ENCODE measurements around the gene FBLN2.

DNA sequence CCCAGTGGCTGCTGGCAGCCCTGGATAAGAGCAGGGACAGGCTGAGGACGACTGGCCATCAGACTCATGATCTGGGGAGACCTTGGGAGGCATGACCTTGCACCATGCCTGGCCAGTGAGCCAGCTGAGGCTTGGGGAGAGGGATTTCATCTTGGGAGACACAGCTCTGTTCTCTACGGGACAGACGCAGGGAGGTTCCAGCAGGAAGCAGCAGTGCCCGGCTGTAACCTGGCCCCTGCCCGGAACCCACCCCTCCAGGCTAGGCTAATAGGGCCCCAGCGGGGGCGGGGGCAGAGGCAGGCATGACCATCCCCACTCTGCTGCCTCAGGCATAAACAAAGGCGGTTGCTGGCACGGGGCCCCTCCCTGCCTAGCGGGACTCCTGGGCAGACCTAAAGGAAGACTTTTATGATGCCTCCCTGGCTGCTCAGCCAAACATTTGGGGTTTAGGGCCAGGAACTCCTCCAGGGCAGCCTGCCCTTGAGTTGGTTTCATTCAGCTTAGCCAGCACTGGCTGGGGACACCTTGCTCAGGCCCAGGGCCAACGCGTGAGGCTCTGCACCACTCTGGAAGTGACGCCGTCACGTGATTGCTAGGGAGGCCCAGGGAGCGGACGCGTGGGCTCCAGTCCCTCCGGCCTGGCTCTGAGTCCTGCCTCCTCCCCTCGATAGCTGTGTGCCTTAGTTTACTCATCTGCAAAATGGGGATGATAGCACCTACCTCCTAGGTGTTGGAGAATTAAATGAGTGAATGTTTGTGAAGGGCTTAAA lies 41.2 kb upstream of the FBLN2 start:
- no peak for TF ChIP-seq POLR2A (IDR thresholded peaks at IDR 0.05)
- TF ChIP-seq, protein P1, sequence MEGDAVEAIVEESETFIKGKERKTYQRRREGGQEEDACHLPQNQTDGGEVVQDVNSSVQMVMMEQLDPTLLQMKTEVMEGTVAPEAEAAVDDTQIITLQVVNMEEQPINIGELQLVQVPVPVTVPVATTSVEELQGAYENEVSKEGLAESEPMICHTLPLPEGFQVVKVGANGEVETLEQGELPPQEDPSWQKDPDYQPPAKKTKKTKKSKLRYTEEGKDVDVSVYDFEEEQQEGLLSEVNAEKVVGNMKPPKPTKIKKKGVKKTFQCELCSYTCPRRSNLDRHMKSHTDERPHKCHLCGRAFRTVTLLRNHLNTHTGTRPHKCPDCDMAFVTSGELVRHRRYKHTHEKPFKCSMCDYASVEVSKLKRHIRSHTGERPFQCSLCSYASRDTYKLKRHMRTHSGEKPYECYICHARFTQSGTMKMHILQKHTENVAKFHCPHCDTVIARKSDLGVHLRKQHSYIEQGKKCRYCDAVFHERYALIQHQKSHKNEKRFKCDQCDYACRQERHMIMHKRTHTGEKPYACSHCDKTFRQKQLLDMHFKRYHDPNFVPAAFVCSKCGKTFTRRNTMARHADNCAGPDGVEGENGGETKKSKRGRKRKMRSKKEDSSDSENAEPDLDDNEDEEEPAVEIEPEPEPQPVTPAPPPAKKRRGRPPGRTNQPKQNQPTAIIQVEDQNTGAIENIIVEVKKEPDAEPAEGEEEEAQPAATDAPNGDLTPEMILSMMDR (IDR thresholded peaks at IDR 0.05) = no peak

All from Peyer's patch (tissue), 4 donors.